HFF-Myc (cell line): ENCODE results near the gene GADD45A.

ENCODE experiments used
- DNase-seq: peaks from one replicate; pipeline ENCODE4 v3.0.0-alpha.2; 2011; ENCODE audit warnings: low read depth; ENCODE audit errors: extremely low read depth
- H3K4me3 ChIP-seq: replicated peaks from 2 replicates; pipeline ENCODE4 v1.5.1; 2011; ENCODE audit warnings: low read depth, mild to moderate bottlenecking, control low read depth, low read length
- CTCF ChIP-seq: IDR thresholded peaks from 2 replicates; pipeline ENCODE4 v1.5.1; 2012; ENCODE audit warnings: mild to moderate bottlenecking, low read depth, low read length, control low read depth; ENCODE audit errors: missing control alignments

Gene GADD45A

GRCh38 chr1:67685067-67685557 is at the start of gene GADD45A:
GADD45A (plus strand) TSS chr1:67685201; CDS start chr1:67685495, 294 bp downstream.
- peak; percentile 99 for DNase-seq
- H3K4me3 ChIP-seq, result peak within 1 kb of the TSS; percentile 99
- no peak for TF ChIP-seq CTCF

- TF ChIP-seq CTCF, result no peak
- no peak for DNase-seq
- no peak overlapping the region for H3K4me3 ChIP-seq
Observed at GRCh38 chr1:67636146-67636545, 48.9 kb upstream of the GADD45A start.

- no peak overlapping the region for H3K4me3 ChIP-seq
- DNase-seq, result no peak
- no peak for TF ChIP-seq CTCF
Observed at GRCh38 chr1:67639361-67639760, 45.6 kb upstream of the GADD45A start.

GRCh38 chr1:67642629-67643028 is 42.4 kb upstream of the GADD45A start:
- H3K4me3 ChIP-seq, result no peak overlapping the region
- no peak for TF ChIP-seq CTCF
- no peak for DNase-seq

- no peak for DNase-seq
- H3K4me3 ChIP-seq, result no peak overlapping the region
- TF ChIP-seq CTCF, result no peak
Observed at GRCh38 chr1:67644566-67644965, 40.4 kb upstream of the GADD45A start.

GRCh38 chr1:67645495-67646144 is 39.4 kb upstream of the GADD45A start:
- DNase-seq, result no peak
- H3K4me3 ChIP-seq, result no peak overlapping the region

More at GRCh38 chr1:67645495-67646144, 39.4 kb upstream of the GADD45A start:
- no peak for TF ChIP-seq CTCF
